Spleen (tissue), 7 donors: ENCODE results near the gene OR8B4.

ENCODE experiments used
- CTCF ChIP-seq, 11 experiments: fragments of 200-600 bp in 7 of 11; fragments of 450-650 bp in 4 of 11; sonication (generic) in 4 of 11; IDR thresholded peaks in 8 of 11; conservative IDR thresholded peaks in 3 of 11; 1 replicate in 7 of 11; 2 replicates in 4 of 11; pipeline versions ENCODE4 v1.4.0 to v1.8.0; 2016 to 2021; ENCODE audit warnings: antibody characterized with exemption in 11 of 11, inconsistent platforms in 4 of 11, mild to moderate bottlenecking in 1 of 11
- POLR2A ChIP-seq, 3 donors: fragments of 450-650 bp; IDR thresholded peaks; one replicate each; pipeline ENCODE4 v1.5.1; 2017; ENCODE audit warnings: antibody characterized with exemption in 3 of 3, mild to moderate bottlenecking in 1 of 3
- POLR2AphosphoS5 ChIP-seq, 3 donors: sonication (generic); formaldehyde crosslinking; IDR thresholded peaks; one replicate each; pipeline ENCODE4 v1.5.1; 2017; ENCODE audit warnings: antibody characterized with exemption in 3 of 3
- donor health status: DM: no; HTN: no; CAD: no; lungs with moderate emphysema.
- donor health status: DM: no; HTN: no; CAD: no.
- donor health status: DM: no; HTN: no; CAD: no.

GRCh38 chr11:124473476-124473875, 48.8 kb upstream of the OR8B4 start:
- TF ChIP-seq CTCF (IDR thresholded peaks at IDR 0.05 in 8 of 11, conservative IDR thresholded peaks at IDR 0.05 in 3 of 11): no peak
- no peak for TF ChIP-seq POLR2A (IDR thresholded peaks at IDR 0.05)
- no peak for TF ChIP-seq POLR2AphosphoS5 (IDR thresholded peaks at IDR 0.05)
